Colonic mucosa (tissue), 4 donors: ENCODE data around the gene UBP1. TPM values are rescaled to one million over a fixed set of nuclear protein-coding genes. Genes with fewer than 3 reads are reported as not detected.

Experiments
- DNase-seq: peaks from one replicate; pipeline ENCODE4 v3.0.0-alpha.2; 2020
- H3K27ac ChIP-seq: fragments of 200-600 bp; one replicate; pipeline ENCODE4 v1.8.0; 2021
- H3K27me3 ChIP-seq: fragments of 200-600 bp; one replicate; pipeline ENCODE4 v1.8.0; 2021
- H3K36me3 ChIP-seq: fragments of 200-600 bp; one replicate; pipeline ENCODE4 v1.8.0; 2021
- H3K4me1 ChIP-seq: fragments of 200-600 bp; one replicate; pipeline ENCODE4 v1.8.0; 2021; ENCODE audit warnings: mild to moderate bottlenecking
- H3K4me3 ChIP-seq: fragments of 200-600 bp; one replicate; pipeline ENCODE4 v1.8.0; 2021
- H3K9ac ChIP-seq, 2 donors: one replicate each; pipeline ENCODE4 v1.7.0; 2013; ENCODE audit warnings: control low read depth in 2 of 2, low read depth in 2 of 2, low read length in 2 of 2
- H3K9me3 ChIP-seq: fragments of 200-600 bp; one replicate; pipeline ENCODE4 v1.8.0; 2021
- intact Hi-C: fragments of 100-400 bp; cut with DNase I; formaldehyde crosslinking; loops from one replicate; pipeline ENCODE4 v1.14.1; 2022
- total RNA-seq, 2 donors: library from RNA; stranded (reverse); fragmentation: NEBNext Ultra II Directional in 1 of 2; extraction: Animal tissue kit (Norgen Biotek cat#: 25700) in 1 of 2; gene quantifications; one replicate each; pipeline ENCODE4 v1.2.1, GENCODE V29; 2021
- TF ChIP-seq, protein P1 (sequence below): fragments of 200-600 bp; IDR thresholded peaks from one replicate; pipeline ENCODE4 v1.8.0; 2022; ENCODE audit warnings: antibody characterized with exemption, mild to moderate bottlenecking
- donor health status: healthy.
- donor health status: DM: no; HTN: no; CAD: no.
- donor health status: DM: no; HTN: no; CAD: no.

UBP1 gene
- total RNA-seq, 2 donors from 2014 or later = 68.2 to 71.4 TPM

- Histone ChIP-seq H3K9ac (no peak overlapping the region), H3K9me3 (no peaks in the 10 kb centered on the region), H3K27me3 (no peaks in the 10 kb centered on the region), H3K27ac (no peak overlapping the region), H3K36me3 (no peaks in the 10 kb centered on the region), H3K4me3 (no peak overlapping the region), H3K4me1 (no peaks in the 10 kb centered on the region)
- DNase-seq = no peak
- TF ChIP-seq, protein P1, sequence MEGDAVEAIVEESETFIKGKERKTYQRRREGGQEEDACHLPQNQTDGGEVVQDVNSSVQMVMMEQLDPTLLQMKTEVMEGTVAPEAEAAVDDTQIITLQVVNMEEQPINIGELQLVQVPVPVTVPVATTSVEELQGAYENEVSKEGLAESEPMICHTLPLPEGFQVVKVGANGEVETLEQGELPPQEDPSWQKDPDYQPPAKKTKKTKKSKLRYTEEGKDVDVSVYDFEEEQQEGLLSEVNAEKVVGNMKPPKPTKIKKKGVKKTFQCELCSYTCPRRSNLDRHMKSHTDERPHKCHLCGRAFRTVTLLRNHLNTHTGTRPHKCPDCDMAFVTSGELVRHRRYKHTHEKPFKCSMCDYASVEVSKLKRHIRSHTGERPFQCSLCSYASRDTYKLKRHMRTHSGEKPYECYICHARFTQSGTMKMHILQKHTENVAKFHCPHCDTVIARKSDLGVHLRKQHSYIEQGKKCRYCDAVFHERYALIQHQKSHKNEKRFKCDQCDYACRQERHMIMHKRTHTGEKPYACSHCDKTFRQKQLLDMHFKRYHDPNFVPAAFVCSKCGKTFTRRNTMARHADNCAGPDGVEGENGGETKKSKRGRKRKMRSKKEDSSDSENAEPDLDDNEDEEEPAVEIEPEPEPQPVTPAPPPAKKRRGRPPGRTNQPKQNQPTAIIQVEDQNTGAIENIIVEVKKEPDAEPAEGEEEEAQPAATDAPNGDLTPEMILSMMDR = no peak
- intact Hi-C loops = no loop called here
Observed at GRCh38 chr3:33403756-33404155, 36.4 kb downstream of the UBP1 start.

DNA sequence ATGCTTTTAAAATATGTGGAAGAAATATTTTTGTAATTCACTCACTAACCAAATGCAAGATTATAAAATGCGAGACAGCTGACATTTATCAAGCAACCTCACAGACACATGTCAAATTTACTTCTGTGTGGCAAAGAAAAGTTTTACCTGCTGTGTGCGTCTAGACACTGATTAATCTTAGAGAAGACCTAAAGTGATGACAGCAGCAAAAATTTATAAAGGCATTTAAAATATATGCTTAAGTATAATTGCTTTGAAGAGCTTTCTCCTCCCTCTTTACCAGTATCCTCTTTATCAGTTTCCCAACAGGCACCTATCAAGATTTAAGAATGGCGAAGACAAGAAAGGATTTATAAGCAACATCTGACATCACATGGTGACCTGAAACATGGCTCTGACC lies 37.3 kb downstream of the UBP1 start:
- Histone ChIP-seq H3K9me3 (no peaks in the 10 kb centered on the region), H3K27ac (no peak overlapping the region), H3K4me1 (no peaks in the 10 kb centered on the region), H3K27me3 (no peaks in the 10 kb centered on the region), H3K9ac (no peak overlapping the region), H3K4me3 (no peak overlapping the region), H3K36me3 (no peaks in the 10 kb centered on the region)
- TF ChIP-seq, protein P1 = no peak
- intact Hi-C loops = no loop called here
- no peak for DNase-seq

GRCh38 chr3:33401781-33402180 lies 38.4 kb downstream of the UBP1 start:
- no peak overlapping the region for H3K4me3 ChIP-seq
- intact Hi-C loops = no loop called here
- no peak for DNase-seq
- H3K27ac ChIP-seq = no peak overlapping the region
- H3K4me1 ChIP-seq = no peaks in the 10 kb centered on the region
- H3K36me3 ChIP-seq = no peaks in the 10 kb centered on the region
- no peaks in the 10 kb centered on the region for H3K27me3 ChIP-seq
- TF ChIP-seq, protein P1 = no peak
- no peak overlapping the region for H3K9ac ChIP-seq
- no peaks in the 10 kb centered on the region for H3K9me3 ChIP-seq

DNA sequence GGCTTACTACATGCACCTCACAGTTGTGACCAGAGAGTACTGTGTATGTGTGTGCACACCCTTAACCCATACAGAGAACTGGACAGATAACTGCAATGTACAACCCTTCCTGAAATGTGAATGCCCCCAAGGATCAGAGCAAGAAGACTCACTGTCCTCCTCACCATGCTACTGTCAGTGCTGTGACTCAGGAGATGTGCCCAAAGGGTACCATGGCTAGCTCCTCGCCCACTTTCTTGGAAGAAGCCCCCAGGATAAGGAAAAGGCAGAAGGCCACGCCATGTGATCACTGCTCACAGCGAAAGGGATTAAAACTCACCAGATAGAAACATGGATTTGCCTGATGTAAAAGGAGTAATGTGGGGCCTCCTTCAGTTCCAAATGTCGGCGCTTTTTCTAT lies 41.8 kb downstream of the UBP1 start:
- intact Hi-C loops = no loop called here
- Histone ChIP-seq H3K36me3 (peaks cover 6% of the 10 kb centered on the region), H3K4me3 (no peak overlapping the region), H3K4me1 (no peaks in the 10 kb centered on the region), H3K9ac (no peak overlapping the region), H3K9me3 (no peaks in the 10 kb centered on the region), H3K27me3 (no peaks in the 10 kb centered on the region), H3K27ac (no peak overlapping the region)
- DNase-seq = no peak
- TF ChIP-seq, protein P1 = no peak

DNA sequence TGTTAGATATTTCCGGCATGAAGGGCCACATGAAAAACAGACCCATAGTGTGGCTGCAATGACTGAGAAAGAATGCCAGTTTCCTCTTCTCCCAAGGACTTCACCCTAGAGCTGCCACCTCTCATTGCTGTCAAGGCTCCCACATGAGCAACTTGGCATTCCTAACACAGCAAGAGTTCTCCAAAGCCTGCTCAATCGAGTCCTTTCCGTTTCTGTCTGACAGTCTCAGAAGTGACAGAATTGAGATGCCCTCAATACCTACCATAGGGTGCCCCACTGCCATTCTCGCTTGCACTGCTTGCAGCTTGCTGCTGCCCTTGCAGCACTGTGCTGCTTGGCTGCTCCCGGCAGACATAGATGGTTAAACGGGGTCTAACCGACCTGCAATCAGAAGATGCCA lies 44.3 kb downstream of the UBP1 start:
- intact Hi-C loops = no loop called here
- H3K36me3 ChIP-seq = peaks cover 6% of the 10 kb centered on the region
- no peak for DNase-seq
- H3K27ac ChIP-seq = no peak overlapping the region
- H3K27me3 ChIP-seq = no peaks in the 10 kb centered on the region
- no peak overlapping the region for H3K9ac ChIP-seq
- H3K4me1 ChIP-seq = no peaks in the 10 kb centered on the region
- H3K9me3 ChIP-seq = no peaks in the 10 kb centered on the region
- TF ChIP-seq, protein P1 = no peak
- H3K4me3 ChIP-seq = no peak overlapping the region
